Mucosa of stomach (tissue), 1 donor: ENCODE data around the gene TMEM120B.
"Not testable (repeated sequence)": the region's sequence is repeated elsewhere in the genome, so short reads cannot be mapped to it uniquely, and the experiment has no call there.

Experiments
- H3K27me3 ChIP-seq: one replicate; pipeline ENCODE4 v1.7.0; 2013; ENCODE audit warnings: mild to moderate bottlenecking, low read length; ENCODE audit not compliant: control insufficient read depth, insufficient read depth
- H3K36me3 ChIP-seq: one replicate; pipeline ENCODE4 v1.7.0; 2013; ENCODE audit warnings: low read length; ENCODE audit not compliant: control insufficient read depth, insufficient read depth
- H3K4me1 ChIP-seq: one replicate; pipeline ENCODE4 v1.7.0; 2013; ENCODE audit warnings: mild to moderate bottlenecking, low read length; ENCODE audit not compliant: control insufficient read depth, insufficient read depth
- H3K4me3 ChIP-seq: one replicate; pipeline ENCODE4 v1.7.0; 2013; ENCODE audit warnings: low read length
- H3K9ac ChIP-seq: one replicate; pipeline ENCODE4 v1.7.0; 2013; ENCODE audit warnings: mild to moderate bottlenecking, low read length, moderate library complexity
- H3K9me3 ChIP-seq: one replicate; pipeline ENCODE4 v1.7.0; 2013; ENCODE audit warnings: mild to moderate bottlenecking, low read length, moderate library complexity; ENCODE audit not compliant: control insufficient read depth
- donor health status: Pancreatic carcinoma.

Gene TMEM120B

DNA sequence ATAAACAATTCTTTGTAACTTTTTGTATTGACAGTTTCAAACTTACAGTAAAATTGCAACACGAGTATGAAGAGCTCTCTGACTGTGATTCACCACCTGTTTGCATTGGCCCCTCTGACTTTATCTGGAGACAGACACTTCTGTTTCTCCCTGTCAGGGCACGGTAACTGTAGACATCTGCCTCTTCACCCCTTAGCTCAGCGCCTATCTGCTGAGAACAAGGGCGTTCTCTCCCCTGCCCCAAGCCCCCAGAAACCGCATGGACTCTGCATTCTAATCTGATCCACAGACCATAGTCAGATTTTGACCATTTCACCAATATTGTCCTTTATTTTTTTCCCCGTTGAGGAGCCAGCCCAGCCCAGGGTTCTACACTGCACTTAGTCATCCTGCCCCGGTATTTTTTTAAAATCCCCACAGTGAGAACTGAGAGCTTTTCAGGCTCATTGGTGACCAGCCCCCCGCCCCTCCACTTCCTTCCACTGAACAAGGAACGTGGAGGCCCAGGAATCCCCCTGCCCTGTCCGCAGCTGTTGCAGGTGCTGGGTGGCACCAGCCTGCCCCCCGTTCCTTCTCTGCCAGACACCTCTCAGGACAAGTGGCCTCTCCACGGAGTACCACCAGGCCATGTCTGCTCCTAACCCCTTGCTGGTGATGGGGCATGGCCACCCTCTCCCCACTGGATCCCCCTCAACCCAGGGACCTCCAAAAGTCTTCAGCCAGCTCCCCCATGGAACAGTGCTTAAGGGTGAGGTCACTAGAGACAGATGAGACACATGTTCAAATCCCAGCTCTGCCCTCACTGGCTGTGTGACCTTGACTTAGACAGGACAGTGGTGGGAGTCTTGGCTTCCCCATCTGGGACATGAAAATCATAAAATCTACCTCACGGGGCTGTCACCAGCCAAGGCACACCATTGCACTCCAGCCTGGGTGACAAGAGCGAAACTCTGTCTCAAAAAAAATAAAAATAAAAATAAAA, 69.7 kb downstream of the TMEM120B start:
- Histone ChIP-seq H3K27me3 (no peaks in the 10 kb centered on the region), H3K4me1 (peaks cover 33% of the 10 kb centered on the region), H3K4me3 (no peak overlapping the region), H3K36me3 (no peaks in the 10 kb centered on the region), H3K9me3 (no peaks in the 10 kb centered on the region), H3K9ac (no peak overlapping the region)

DNA sequence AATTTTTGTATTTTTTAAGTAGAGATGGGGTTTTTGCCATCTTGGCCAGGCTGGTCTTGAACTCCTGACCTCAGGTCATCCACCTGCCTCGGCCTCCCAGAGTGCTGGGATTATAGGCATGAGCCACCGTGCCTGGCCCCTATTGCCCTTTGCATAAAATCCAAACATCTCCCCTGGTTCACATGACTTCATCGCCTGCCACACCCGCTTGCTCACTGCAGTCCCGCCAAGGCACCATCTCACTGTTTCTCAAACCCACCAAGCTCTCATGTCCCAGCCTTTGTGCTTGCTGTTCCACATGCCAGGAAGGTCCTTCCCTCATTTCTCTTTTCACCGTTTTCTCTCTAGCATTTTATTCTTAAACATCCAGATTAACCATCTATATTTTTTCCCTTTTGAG, 71.2 kb downstream of the TMEM120B start:
- Histone ChIP-seq H3K4me1 (peaks cover 44% of the 10 kb centered on the region), H3K4me3 (no peak overlapping the region), H3K27me3 (no peaks in the 10 kb centered on the region), H3K9ac (no peak overlapping the region), H3K36me3 (no peaks in the 10 kb centered on the region), H3K9me3 (no peaks in the 10 kb centered on the region)

GRCh38 chr12:121784460-121784859, 71.9 kb downstream of the TMEM120B start:
- Histone ChIP-seq H3K9ac (peak overlapping the region; percentile 1), H3K4me3 (no peak overlapping the region), H3K4me1 (peaks cover 51% of the 10 kb centered on the region), H3K36me3 (no peaks in the 10 kb centered on the region), H3K9me3 (no peaks in the 10 kb centered on the region), H3K27me3 (no peaks in the 10 kb centered on the region)

GRCh38 chr12:121786440-121786825, 73.9 kb downstream of the TMEM120B start:
- Histone ChIP-seq H3K4me1 (peaks cover 58% of the 10 kb centered on the region), H3K9ac (no peak overlapping the region), H3K9me3 (no peaks in the 10 kb centered on the region), H3K36me3 (no peaks in the 10 kb centered on the region), H3K4me3 (no peak overlapping the region), H3K27me3 (no peaks in the 10 kb centered on the region)

- no peaks in the 10 kb centered on the region for H3K36me3 ChIP-seq
- H3K4me1 ChIP-seq = peaks cover 61% of the 10 kb centered on the region
- H3K27me3 ChIP-seq = no peaks in the 10 kb centered on the region
- H3K9me3 ChIP-seq = no peaks in the 10 kb centered on the region
- peak overlapping the region; percentile 20 for H3K9ac ChIP-seq
- H3K4me3 ChIP-seq = no peak overlapping the region
Measured at GRCh38 chr12:121787063-121788025, 74.8 kb downstream of the TMEM120B start.

- no peak overlapping the region for H3K4me3 ChIP-seq
- H3K9ac ChIP-seq = peak overlapping the region; percentile 20
- H3K9me3 ChIP-seq = no peaks in the 10 kb centered on the region
- no peaks in the 10 kb centered on the region for H3K27me3 ChIP-seq
- H3K4me1 ChIP-seq = peaks cover 68% of the 10 kb centered on the region
- no peaks in the 10 kb centered on the region for H3K36me3 ChIP-seq
Measured at GRCh38 chr12:121788176-121788818, 75.7 kb downstream of the TMEM120B start.

GRCh38 chr12:121789233-121789781, 76.8 kb downstream of the TMEM120B start:
- Histone ChIP-seq H3K9me3 (no peaks in the 10 kb centered on the region), H3K4me3 (no peak overlapping the region), H3K27me3 (no peaks in the 10 kb centered on the region), H3K9ac (no peak overlapping the region), H3K36me3 (no peaks in the 10 kb centered on the region), H3K4me1 (peaks cover 70% of the 10 kb centered on the region)

GRCh38 chr12:121789800-121790728, 77.5 kb downstream of the TMEM120B start:
- Histone ChIP-seq H3K9ac (no peak overlapping the region), H3K4me3 (no peak overlapping the region), H3K36me3 (no peaks in the 10 kb centered on the region), H3K27me3 (no peaks in the 10 kb centered on the region), H3K4me1 (peaks cover 70% of the 10 kb centered on the region), H3K9me3 (no peaks in the 10 kb centered on the region)

GRCh38 chr12:121790785-121791184, 78.2 kb downstream of the TMEM120B start:
- H3K36me3 ChIP-seq, H3K9ac ChIP-seq, H3K27me3 ChIP-seq, H3K4me3 ChIP-seq, H3K9me3 ChIP-seq: not testable (repeated sequence)
- H3K4me1 ChIP-seq = peaks cover 76% of the 10 kb centered on the region

DNA sequence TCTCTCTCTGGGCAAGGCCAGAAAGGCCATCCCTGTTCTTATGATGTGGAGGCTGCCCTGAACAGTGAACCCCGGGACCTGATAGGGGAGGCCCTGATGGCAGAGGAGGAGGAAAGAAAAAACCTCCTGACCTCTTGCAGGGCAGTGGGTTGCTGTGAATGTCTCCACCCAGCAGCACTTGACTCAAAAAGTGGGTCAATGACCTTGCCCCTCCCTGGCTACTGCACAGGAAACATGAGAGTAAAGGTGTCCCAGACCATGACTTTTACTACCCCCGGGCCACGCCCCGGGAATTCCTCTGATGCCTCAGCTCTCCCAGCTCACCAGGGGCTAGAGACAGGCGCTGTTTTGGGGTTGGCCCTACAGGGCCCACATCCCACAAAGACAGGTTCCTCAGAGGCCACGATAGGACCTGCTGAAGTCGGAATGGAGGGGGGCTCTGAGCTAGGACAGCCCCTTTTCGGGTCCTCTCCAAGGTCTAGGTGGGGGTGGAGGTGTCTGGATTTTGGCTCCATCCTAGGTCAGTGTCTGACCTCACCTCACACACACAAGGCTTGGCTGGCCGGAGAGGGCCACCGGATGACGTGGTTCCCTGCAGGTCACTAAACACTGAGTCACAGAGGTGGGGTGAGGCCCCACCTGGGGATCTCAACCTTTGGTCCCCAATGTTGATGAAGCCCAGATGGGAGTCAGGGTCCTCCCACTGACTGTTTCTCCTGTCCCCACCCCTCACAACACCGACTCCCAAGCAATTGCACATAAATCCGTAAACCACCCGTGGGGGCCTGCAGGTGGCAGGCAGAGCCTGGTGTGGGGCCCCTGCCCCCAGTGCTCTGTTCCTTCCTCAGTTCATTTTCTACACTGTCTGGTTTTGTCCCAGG, 79.4 kb downstream of the TMEM120B start:
- Histone ChIP-seq H3K9me3 (no peaks in the 10 kb centered on the region), H3K9ac (peak overlapping the region; percentile 81), H3K36me3 (peaks cover 7% of the 10 kb centered on the region), H3K27me3 (no peaks in the 10 kb centered on the region), H3K4me1 (peaks cover 79% of the 10 kb centered on the region), H3K4me3 (peak overlapping the region; percentile 23)
